Measurements from ENCODE around the gene MEX3D.

Gene MEX3D

DNA sequence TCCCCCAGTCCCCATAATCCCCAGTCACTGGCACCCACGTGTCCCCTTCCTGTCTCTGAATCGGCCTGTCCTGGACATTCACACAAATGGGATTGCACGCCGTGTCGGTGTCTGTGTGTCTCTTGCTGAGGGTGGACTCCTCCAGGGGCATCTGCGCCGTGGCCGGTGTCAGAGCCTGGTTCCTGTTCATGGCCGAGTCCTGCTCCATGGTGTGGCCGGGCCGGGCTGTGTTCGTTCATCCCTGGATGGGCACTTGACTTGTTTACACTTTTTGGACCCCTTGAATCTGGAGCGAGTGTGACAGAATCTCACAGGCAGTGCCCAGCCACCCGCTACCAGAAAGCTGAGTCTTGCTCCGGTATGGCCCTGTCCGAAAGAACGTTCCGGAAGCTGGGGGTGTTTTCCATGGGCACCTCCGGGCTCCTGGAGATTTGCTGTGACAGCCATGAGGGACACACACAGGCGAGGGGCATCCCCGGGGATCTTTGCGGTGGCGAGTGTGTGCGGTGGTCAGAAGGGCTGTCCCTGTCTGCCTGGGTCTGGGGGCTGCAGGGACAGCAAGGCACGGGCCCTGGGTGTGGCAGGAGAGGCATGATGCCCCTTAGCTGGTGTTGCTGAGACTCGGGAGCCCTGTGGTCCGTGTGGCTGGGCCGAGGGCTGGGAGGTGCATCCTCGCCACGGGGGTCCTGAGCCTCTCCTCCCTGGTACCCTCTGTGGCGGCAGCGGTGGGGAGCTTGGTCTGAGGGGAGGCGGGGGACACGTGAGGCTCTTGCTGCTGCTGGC is 6.4 kb upstream of the MEX3D start:
- in situ Hi-C loops (cut with HindIII; ENCODE audit: low sequenced_read_pairs) = no loop called here

DNA sequence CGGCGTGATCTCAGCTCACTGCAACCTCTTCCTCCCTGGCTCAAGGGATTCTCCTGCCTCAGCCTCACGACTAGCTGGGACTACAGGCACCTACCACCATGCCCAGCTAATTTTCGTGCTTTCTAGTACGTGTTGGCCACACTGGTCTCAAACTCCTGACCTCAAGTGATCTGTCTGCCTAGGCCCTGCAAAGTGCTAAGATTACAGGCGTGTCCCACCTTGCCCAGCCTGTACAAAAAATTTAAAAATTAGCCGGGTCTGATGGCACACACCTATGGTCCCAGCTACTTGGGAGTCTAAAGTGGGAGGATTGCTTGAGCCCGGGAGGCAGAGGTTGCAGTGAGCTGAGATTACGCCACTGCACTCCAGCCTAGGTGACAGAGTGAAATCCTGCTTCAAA is 4.7 kb upstream of the MEX3D start:
- in situ Hi-C loops (cut with HindIII; ENCODE audit: low sequenced_read_pairs) = no loop called here

GRCh38 chr19:1571358-1571757 is 3.2 kb upstream of the MEX3D start:
- in situ Hi-C loops (cut with HindIII; ENCODE audit: low sequenced_read_pairs) = no loop called here

DNA sequence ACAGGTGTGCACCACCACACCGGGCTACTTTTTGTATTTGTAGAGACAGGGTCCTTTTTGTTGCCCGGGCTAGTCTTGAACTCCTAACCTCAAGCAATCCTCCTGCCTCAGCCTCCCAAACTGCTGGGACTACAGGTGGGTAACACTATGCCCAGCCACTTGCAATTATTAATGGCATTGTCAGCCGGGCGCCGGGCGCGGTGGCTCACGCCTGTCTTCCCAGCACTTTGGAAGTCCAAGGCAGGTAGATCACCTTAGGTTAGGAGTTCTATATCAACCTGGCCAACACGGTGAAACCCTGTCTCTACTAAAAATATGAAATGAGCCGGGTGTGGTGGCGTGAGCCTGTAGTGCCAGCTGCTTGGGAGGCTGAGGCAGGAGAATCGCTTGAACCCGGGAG is 2.7 kb upstream of the MEX3D start:
- in situ Hi-C loops (cut with HindIII; ENCODE audit: low sequenced_read_pairs) = no loop called here

DNA sequence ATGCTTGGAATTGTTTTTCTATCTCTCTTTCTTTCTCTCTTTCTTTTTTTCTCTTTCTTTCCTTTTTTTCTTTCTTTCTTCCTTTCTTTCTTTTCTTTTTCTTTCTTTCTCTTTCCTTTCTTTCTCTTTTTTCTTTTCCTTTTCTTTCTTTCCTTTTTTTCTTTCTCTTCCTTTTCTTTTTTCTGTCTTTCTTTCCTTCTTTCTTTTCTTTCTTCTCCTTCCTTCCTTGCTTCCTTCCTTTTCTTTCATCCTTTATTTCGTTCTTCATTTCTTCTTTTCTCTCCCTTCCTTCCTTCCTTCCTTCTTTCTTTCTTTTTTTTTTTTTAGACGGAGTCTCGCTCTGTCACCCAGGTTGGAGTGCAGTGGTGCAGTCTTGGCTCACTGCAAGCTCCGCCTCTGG is 1.9 kb upstream of the MEX3D start:
- in situ Hi-C loops (cut with HindIII; ENCODE audit: low sequenced_read_pairs) = no loop called here

DNA sequence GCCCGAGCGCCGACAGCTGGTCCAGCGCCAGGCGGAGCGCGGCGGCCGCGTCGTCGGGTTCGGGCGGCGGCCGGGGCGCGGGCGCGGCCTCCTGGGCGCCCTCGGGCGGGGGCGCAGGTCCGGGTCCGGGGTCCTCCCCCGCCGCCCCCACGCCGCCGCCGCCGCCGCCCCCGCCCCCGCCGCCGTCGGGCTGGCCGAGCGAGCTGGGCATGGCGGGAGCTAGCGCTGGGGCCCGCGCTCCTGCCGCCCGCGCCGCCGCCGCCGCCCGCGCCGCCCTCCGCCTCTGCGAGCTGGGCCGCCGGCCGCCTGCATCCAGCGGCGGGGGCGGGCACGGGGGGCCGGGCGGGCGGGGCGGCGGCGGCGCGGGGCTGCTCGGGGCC is 287 bp downstream of the MEX3D start:
- in situ Hi-C loops (cut with HindIII; ENCODE audit: low sequenced_read_pairs) = no loop called here

- in situ Hi-C loops (cut with HindIII; ENCODE audit: low sequenced_read_pairs) = no loop called here
Observed at GRCh38 chr19:1567116-1567847, 843 bp downstream of the MEX3D start.

- in situ Hi-C loops (cut with HindIII; ENCODE audit: low sequenced_read_pairs) = no loop called here
Observed at GRCh38 chr19:1566392-1567115, 1.6 kb downstream of the MEX3D start.

GRCh38 chr19:1563251-1563650 is 4.9 kb downstream of the MEX3D start:
- in situ Hi-C loops (cut with HindIII; ENCODE audit: low sequenced_read_pairs) = no loop called here

DNA sequence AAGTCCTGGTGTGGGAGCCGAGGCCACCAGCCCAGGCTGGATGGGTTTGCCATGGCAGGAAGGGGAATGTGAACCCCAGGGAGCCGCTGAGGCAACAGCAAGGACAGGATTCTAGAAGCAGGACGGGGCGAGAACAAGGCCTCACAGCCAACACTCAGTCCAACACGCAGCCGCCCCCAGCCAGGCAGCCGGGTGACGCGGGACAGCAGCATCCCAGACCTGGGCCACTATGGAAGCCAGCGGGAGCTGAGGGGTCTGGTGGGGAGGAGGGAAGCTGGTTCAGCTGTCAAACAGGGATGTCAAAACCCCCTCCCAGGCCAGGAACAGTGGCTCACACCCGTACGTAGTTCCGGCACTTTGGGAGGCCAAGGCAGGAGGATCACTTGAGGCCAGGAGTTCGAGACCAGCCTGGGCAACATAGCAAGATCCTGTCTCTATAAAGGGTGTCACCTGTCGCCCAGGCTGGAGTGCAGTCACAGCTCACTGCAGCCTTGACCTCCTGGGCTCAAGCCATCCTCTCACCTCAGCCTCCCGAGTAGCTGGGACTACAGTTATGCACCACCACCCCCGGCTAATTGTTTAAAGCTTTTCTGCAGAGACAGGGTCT is 6.8 kb downstream of the MEX3D start:
- in situ Hi-C loops (cut with HindIII; ENCODE audit: low sequenced_read_pairs) = no loop called here

DNA sequence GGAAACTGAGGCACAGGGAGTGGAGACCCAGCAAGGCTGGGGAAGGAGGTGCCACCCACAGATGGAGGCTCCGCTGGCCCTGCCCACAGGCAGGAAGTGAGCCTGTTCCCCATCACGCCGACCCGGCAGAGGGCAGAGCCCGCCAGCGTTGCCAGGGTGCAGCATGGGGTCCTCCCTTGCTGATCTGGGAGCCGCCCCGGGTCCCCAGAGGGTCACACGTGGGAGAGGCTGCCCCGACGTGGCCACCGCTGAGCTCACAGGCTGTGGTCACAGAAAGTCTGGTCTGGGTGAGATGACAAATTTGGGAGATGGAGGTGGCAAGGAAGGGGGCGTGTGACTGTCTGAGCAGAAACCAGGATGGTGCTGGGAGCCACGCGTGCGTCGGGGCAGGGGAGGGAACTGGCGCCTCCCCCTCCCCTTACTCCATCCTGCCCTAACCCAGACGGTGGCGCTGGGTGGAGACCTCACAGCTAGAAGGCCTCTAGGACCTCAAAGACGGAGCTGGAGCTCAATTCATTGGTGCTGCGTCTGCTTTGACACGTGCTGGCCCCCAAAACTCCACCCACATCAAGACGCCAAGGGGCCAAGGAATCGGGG is 7.7 kb downstream of the MEX3D start:
- in situ Hi-C loops (cut with HindIII; ENCODE audit: low sequenced_read_pairs) = no loop called here

GRCh38 chr19:1558552-1558951 is 9.6 kb downstream of the MEX3D start:
- in situ Hi-C loops (cut with HindIII; ENCODE audit: low sequenced_read_pairs) = no loop called here

GRCh38 chr19:1556390-1557070 is 11.6 kb downstream of the MEX3D start:
- in situ Hi-C loops (cut with HindIII; ENCODE audit: low sequenced_read_pairs) = no loop called here

DNA sequence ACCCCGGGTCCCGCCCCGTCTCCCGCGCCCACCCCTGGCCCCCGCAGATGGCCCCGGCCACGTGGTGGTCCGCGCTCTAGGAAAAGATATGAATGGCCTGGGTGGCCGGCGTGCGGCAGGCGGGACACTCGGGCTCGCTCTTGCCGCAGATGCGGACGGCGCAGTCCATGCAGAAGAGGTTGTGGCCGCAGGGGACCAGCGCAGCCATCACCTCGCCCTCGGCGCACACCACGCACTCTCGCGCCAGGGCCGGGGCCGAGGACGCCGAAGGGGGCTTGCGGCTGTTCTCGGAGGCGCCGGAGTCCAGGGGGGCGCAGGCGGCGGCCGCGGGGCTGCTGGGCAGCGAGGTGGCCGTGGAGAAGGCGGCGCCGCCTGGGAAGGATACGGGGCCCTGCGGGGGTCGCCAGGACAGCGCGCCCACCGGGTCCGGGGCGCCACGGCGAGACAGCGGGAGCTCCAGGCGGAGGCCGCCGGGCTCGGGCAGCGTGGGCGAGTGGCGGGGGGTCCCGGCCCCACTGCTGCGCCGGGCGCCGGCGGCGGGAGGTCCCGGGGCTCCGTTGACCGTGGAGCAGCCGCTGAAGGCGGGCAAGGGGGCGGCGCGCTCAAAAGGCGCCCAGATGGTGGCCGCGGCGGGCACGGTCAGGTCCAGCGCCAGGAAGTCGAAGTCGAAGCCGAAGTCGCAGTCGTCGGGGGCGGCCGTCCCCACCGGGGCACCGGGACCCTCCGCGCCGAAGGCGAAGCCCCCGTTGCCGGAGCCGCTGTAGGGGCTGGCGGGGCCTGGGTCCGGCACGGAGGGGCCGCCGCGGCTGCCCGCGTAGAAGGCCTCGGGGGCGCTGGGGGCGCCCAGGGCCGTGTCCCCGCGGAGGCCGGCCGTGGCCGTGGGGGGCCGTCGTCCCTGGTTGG is 12.4 kb downstream of the MEX3D start:
- in situ Hi-C loops (cut with HindIII; ENCODE audit: low sequenced_read_pairs) = no loop called here

GRCh38 chr19:1554968-1555367 is 13.2 kb downstream of the MEX3D start:
- in situ Hi-C loops (cut with HindIII; ENCODE audit: low sequenced_read_pairs) = no loop called here

- in situ Hi-C loops (cut with HindIII; ENCODE audit: low sequenced_read_pairs) = no loop called here
Observed at GRCh38 chr19:1553415-1553814, 14.7 kb downstream of the MEX3D start.

GRCh38 chr19:1551068-1552040 is 16.8 kb downstream of the MEX3D start:
- in situ Hi-C loops (cut with HindIII; ENCODE audit: low sequenced_read_pairs) = no loop called here

- in situ Hi-C loops (cut with HindIII; ENCODE audit: low sequenced_read_pairs) = no loop called here
Observed at GRCh38 chr19:1549332-1549945, 18.7 kb downstream of the MEX3D start.

Measured in endothelial cell of hepatic sinusoid (primary cell).